Heart right ventricle (tissue), 16 donors: ENCODE data around the gene ADAMTS8. TPM values are rescaled to one million over a fixed set of nuclear protein-coding genes. Genes with fewer than 3 reads are reported as not detected.

Source experiments
- ATAC-seq, 8 donors: fragments of 200-7000 bp; cut with Tn5 transposase; one replicate each; pipeline ENCODE4 v1.9.1; 2020; ENCODE audit warnings: mild to moderate bottlenecking in 8 of 8, moderate library complexity in 8 of 8, moderate number of reproducible peaks in 1 of 8
- DNase-seq, 2 donors: peaks; one replicate each; pipeline ENCODE4 v3.0.0-alpha.2; 2020
- H3K27ac ChIP-seq, 10 donors: fragments of 200-600 bp; sonication (generic) in 2 of 10; one replicate each; pipeline versions ENCODE4 v1.5.0 to v1.8.0; 2020 to 2022; ENCODE audit warnings: mild to moderate bottlenecking in 3 of 10
- H3K27me3 ChIP-seq, 7 donors: fragments of 200-600 bp; one replicate each; pipeline ENCODE4 v1.8.0; 2021 to 2022; ENCODE audit warnings: mild to moderate bottlenecking in 2 of 7
- H3K36me3 ChIP-seq, 9 donors: fragments of 200-600 bp; sonication (generic) in 1 of 9; one replicate each; pipeline versions ENCODE4 v1.5.0 to v1.8.0; 2020 to 2022; ENCODE audit warnings: mild to moderate bottlenecking in 2 of 9
- H3K4me1 ChIP-seq, 9 donors: fragments of 200-600 bp; sonication (generic) in 1 of 9; one replicate each; pipeline versions ENCODE4 v1.5.0 to v1.8.0; 2020 to 2022; ENCODE audit warnings: mild to moderate bottlenecking in 4 of 9
- H3K4me3 ChIP-seq, 10 donors: fragments of 200-600 bp; sonication (generic) in 2 of 10; one replicate each; pipeline versions ENCODE4 v1.5.0 to v1.8.0; 2020 to 2022; ENCODE audit warnings: mild to moderate bottlenecking in 7 of 10, moderate library complexity in 2 of 10
- H3K9me3 ChIP-seq, 11 donors: fragments of 200-600 bp in 10 of 11; sonication (generic) in 2 of 11; one replicate each; pipeline versions ENCODE4 v1.5.0 to v1.8.0; 2013 to 2022; ENCODE audit warnings: mild to moderate bottlenecking in 2 of 11, control low read depth in 1 of 11, moderate library complexity in 1 of 11
- CTCF ChIP-seq, 9 donors: fragments of 200-600 bp; sonication (generic) in 2 of 9; IDR thresholded peaks; one replicate each; pipeline versions ENCODE4 v1.5.0 to v1.8.0; 2021 to 2022; ENCODE audit warnings: antibody characterized with exemption in 9 of 9, mild to moderate bottlenecking in 5 of 9, moderate library complexity in 1 of 9
- WGBS, 2 donors: extraction: QIAGEN DNeasy Blood & Tissue Kit; methylation state at CpG; one replicate each; pipeline ENCODE4 v1.1.7; 2013; ENCODE audit warnings: inconsistent platforms in 1 of 2; 5-methylcytosine and 5-hydroxymethylcytosine counted together
- intact Hi-C, 10 donors: fragments of 100-400 bp; cut with DNase I; formaldehyde crosslinking; loops; one replicate each; pipeline versions ENCODE4 v1.11.1 to v1.14.2; 2022
- polyA plus RNA-seq, 2 donors: library from polyadenylated mRNA; stranded (reverse); fragments of 200-250 nt; gene quantifications; one replicate each; pipeline ENCODE4 v1.2.3, GENCODE V29; 2013
- total RNA-seq, 10 donors: library from RNA; stranded (reverse); fragmentation: NEBNext Ultra II Directional in 3 of 10; extraction: Animal tissue kit (Norgen Biotek cat#: 25700) in 3 of 10; gene quantifications; one replicate each; pipeline versions ENCODE4 v1.2.1 to v1.2.4, GENCODE V29; 2021 to 2023
- donor health status: Arrhythmogenic right ventricular cardiomyopathy.
- donor health status: ischemic (EF 13 %, LVEDD 7.1; RV severe dilation, severe dysfunction).
- donor health status: healthy with polysubstance abuse.
- donor health status: DM: no; HTN: yes; CAD: no.
- donor health status: DM: no; HTN: no; CAD: no.
- donor health status: ischemic (EF 25% LVEDD 6.9; RV normal size, moderate dysfunction).
- donor health status: ischemic (EF 25% LVEDD 5.7; RV mildly dilated, moderate dysfunction).
- donor health status: healthy.
- donor health status: DM: yes; HTN: yes; CAD: no.
- donor health status: Ischemic cardiomyopathy.
- donor health status: ischemic (EF 35%, LVEDD 5.7; RV mildly dilated, moderate dysfunction).
- donor health status: nonischemic (EF 11% LVEDD 7.7; RV severe dilation, severe dysfunction).
- donor health status: DM: yes; HTN: yes; CAD: no.
- donor health status: PGD.
- donor health status: ischemic (EF 29% LVEDD 5.4; RV normal size, mild dysfunction).
- donor health status: nonischemic (EF 23%, LVEDD 6.1; RV moderate dilation, normal function).

Gene ADAMTS8
- total and polyA plus RNA-seq, 12 donors, result 0.28 to 2.6 (median 1.1) TPM

DNA sequence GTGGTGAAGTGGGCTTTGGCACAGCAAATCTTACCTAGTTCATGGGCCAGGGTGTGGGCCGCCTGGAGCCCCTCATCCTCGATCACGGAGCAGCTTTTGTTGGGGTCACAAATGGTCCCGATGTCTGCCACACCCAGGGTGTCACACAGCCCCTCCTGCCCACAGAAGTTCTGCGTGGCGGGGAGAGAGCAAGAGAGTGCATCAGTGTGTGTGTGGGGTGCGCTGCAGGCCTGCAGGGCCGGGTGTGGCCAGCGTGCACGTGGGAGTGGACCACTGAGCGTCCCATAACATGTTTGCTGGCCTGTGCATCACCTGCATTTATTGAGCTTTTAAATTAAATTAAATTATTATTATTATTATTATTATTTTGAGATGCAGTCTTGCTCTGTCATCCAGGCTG lies 11.5 kb downstream of the ADAMTS8 start:
- no peak overlapping the region for H3K27ac ChIP-seq
- no peaks in the 10 kb centered on the region for H3K36me3 ChIP-seq
- no peak for TF ChIP-seq CTCF (IDR thresholded peaks at IDR 0.05)
- no peak for DNase-seq
- 94 to 97% methylated on average over 11 of the region's 11 CpGs for WGBS, 2 donors
- no peak overlapping the region for H3K4me3 ChIP-seq
- ATAC-seq, result no peak
- H3K9me3 ChIP-seq, result no peaks in the 10 kb centered on the region
- intact Hi-C loops, result no loop called here
- H3K4me1 ChIP-seq, result peaks cover 0 to 9% (median 5%) of the 10 kb centered on the region in 9 donors
- peaks cover 0 to 2% (median 0%) of the 10 kb centered on the region in 7 donors for H3K27me3 ChIP-seq

- WGBS, 2 donors, result 79 to 82% methylated on average over 12 of the region's 12 CpGs
- TF ChIP-seq CTCF (IDR thresholded peaks at IDR 0.05), result no peak
- Histone ChIP-seq H3K36me3 (no peaks in the 10 kb centered on the region), H3K4me3 (no peak overlapping the region), H3K4me1 (peaks cover 0 to 9% (median 5%) of the 10 kb centered on the region in 9 donors), H3K27me3 (peaks cover 0 to 3% (median 0%) of the 10 kb centered on the region in 7 donors), H3K27ac (no peak overlapping the region), H3K9me3 (no peaks in the 10 kb centered on the region)
- ATAC-seq (no peak), DNase-seq (no peak)
- intact Hi-C loops, result no loop called here
Measured at GRCh38 chr11:130416530-130416882, 11.9 kb downstream of the ADAMTS8 start.

DNA sequence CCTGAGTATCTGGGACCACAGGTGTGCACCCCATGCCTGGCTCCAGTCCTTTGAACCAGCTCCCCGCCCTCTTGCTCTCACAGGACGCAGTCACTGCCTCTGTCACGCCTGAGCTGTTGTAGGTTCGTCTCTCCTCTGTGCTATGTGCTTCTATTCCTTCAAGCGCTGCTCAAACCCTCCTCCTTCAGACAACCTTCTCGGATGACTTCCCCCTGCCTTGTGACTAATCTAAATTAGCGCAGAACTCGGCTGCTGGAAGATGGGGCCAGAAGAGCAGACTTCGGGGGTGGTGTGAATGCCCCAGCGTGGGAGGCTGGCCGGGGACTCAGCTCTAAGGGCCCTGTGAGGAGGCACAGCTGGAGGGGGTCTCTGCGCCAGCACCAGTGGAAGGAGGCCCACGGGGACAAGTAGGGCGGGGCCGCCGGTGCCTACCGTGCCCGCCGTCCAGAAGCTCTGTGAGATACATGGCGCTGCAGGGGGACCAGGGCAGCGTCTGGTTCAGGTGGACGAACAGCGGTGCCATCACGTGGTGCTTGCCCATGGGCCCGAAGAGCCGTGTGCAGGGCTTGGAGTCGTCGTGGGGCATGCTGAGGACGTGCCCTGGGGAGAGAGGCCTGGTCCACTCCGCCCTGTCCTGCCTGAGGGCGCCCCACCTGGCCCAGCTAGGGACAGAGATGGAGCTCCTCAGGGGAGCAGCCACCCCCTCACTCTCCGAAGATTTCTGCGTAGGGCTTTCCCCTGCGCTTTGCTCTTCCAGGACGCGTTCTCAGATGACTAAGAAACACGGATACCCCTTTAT lies 12.5 kb downstream of the ADAMTS8 start:
- no peak for DNase-seq
- TF ChIP-seq CTCF (IDR thresholded peaks at IDR 0.05), result no peak
- no peak overlapping the region for H3K27ac ChIP-seq
- intact Hi-C loops, result no loop called here
- peaks cover 0 to 9% (median 3%) of the 10 kb centered on the region in 9 donors for H3K4me1 ChIP-seq
- ATAC-seq, result peak in 1 of 8 donors; percentile 19
- H3K9me3 ChIP-seq, result no peaks in the 10 kb centered on the region
- 85 to 88% methylated on average over 37 of the region's 37 CpGs for WGBS, 2 donors
- peaks cover 0 to 5% (median 0%) of the 10 kb centered on the region in 7 donors for H3K27me3 ChIP-seq
- no peak overlapping the region for H3K4me3 ChIP-seq
- H3K36me3 ChIP-seq, result no peaks in the 10 kb centered on the region

- no peaks in the 10 kb centered on the region for H3K4me1 ChIP-seq
- intact Hi-C loops, result loop anchor here in 1 of 10 donors (5.0 kb wide), 1 partner anchor 1058 kb away; no protein-coding TSS in a partner anchor
- H3K4me3 ChIP-seq, result no peak overlapping the region
- DNase-seq (no peak), ATAC-seq (no peak)
- H3K27me3 ChIP-seq, result peaks cover 0 to 5% (median 0%) of the 10 kb centered on the region in 7 donors
- TF ChIP-seq CTCF (IDR thresholded peaks at IDR 0.05), result no peak
- H3K9me3 ChIP-seq, result no peaks in the 10 kb centered on the region
- WGBS, 2 donors, result 80 to 85% methylated on average over 24 of the region's 24 CpGs
- no peaks in the 10 kb centered on the region for H3K36me3 ChIP-seq
- H3K27ac ChIP-seq, result no peak overlapping the region
Measured at GRCh38 chr11:130414107-130415080, 14.0 kb downstream of the ADAMTS8 start.
